Vagina (tissue), 2 donors: ENCODE results near the gene AHNAK2. TPM values are rescaled to one million over a fixed set of nuclear protein-coding genes. Genes with fewer than 3 reads are reported as not detected.
"Not testable (repeated sequence)": the region's sequence is repeated elsewhere in the genome, so short reads cannot be mapped to it uniquely, and the experiment has no call there.

Source experiments
- DNase-seq, 2 donors: peaks; one replicate each; pipeline ENCODE4 v3.0.0-alpha.2; 2017; ENCODE audit errors: extremely low spot score in 2 of 2
- H3K27ac ChIP-seq: fragments of 200-600 bp; sonication (generic); one replicate; pipeline ENCODE4 v1.5.1; 2019
- H3K27me3 ChIP-seq: fragments of 200-600 bp; sonication (generic); one replicate; pipeline ENCODE4 v1.5.1; 2019
- H3K36me3 ChIP-seq, 2 donors: fragments of 200-600 bp; sonication (generic); one replicate each; pipeline ENCODE4 v1.5.1; 2017 to 2019
- H3K4me1 ChIP-seq: fragments of 200-600 bp; sonication (generic); one replicate; pipeline ENCODE4 v1.5.1; 2019
- H3K4me3 ChIP-seq, 2 donors: fragments of 200-600 bp; sonication (generic); 1 replicate in 1 of 2; 2 replicates in 1 of 2; pipeline ENCODE4 v1.5.1; 2016 to 2019
- H3K9me3 ChIP-seq: fragments of 200-600 bp; sonication (generic); one replicate; pipeline ENCODE4 v1.5.1; 2019
- CTCF ChIP-seq, 3 experiments: fragments of 450-650 bp in 2 of 3; fragments of 200-600 bp in 1 of 3; sonication (generic) in 1 of 3; IDR thresholded peaks; one replicate each; pipeline ENCODE4 v1.5.1; 2017 to 2019; ENCODE audit warnings: antibody characterized with exemption in 3 of 3, mild to moderate bottlenecking in 2 of 3, moderate library complexity in 2 of 3
- POLR2A ChIP-seq, 2 donors: fragments of 450-650 bp; IDR thresholded peaks; one replicate each; pipeline ENCODE4 v1.6.1; 2017; ENCODE audit warnings: antibody characterized with exemption in 2 of 2, mild to moderate bottlenecking in 2 of 2, moderate library complexity in 2 of 2
- POLR2AphosphoS5 ChIP-seq, 2 donors: sonication (generic); formaldehyde crosslinking; IDR thresholded peaks; one replicate each; pipeline ENCODE4 v1.9.0; 2017; ENCODE audit warnings: antibody characterized with exemption in 2 of 2, mild to moderate bottlenecking in 2 of 2, low read depth in 1 of 2; ENCODE audit not compliant: insufficient read depth in 1 of 2
- intact Hi-C: fragments of 100-400 bp; cut with DNase I; formaldehyde crosslinking; loops from one replicate; pipeline ENCODE4 v1.15.1; 2023
- total RNA-seq: library from RNA; depleted of rRNA; stranded (reverse); fragments of >200 nt; gene quantifications from one replicate; pipeline ENCODE4 v1.2.3, GENCODE V29; 2016

Gene AHNAK2
- total RNA-seq, 1 donor from 2014 or later: 180 TPM

- H3K27ac ChIP-seq: no peak overlapping the region
- no peaks in the 10 kb centered on the region for H3K27me3 ChIP-seq
- H3K36me3 ChIP-seq: peaks cover 0 to 36% of the 10 kb centered on the region in 2 donors
Observed at GRCh38 chr14:104954746-104955395, 23.3 kb downstream of the AHNAK2 start.

GRCh38 chr14:104953896-104954656 lies 24.1 kb downstream of the AHNAK2 start:
- TF ChIP-seq POLR2A (IDR thresholded peaks at IDR 0.05): no peak
- TF ChIP-seq CTCF (IDR thresholded peaks at IDR 0.05): no peak
- no peak for TF ChIP-seq POLR2AphosphoS5 (IDR thresholded peaks at IDR 0.05; ENCODE audit: insufficient read depth in 1 of 2, low read depth in 1 of 2)
- intact Hi-C loops: no loop called here
- H3K27me3 ChIP-seq: no peaks in the 10 kb centered on the region

More at GRCh38 chr14:104954746-104955395, 23.3 kb downstream of the AHNAK2 start:
- intact Hi-C loops: no loop called here
- DNase-seq: no peak
- H3K4me1 ChIP-seq: no peaks in the 10 kb centered on the region
- no peaks in the 10 kb centered on the region for H3K9me3 ChIP-seq
- TF ChIP-seq POLR2A (IDR thresholded peaks at IDR 0.05) (no peak), POLR2AphosphoS5 (IDR thresholded peaks at IDR 0.05; ENCODE audit: insufficient read depth in 1 of 2, low read depth in 1 of 2) (no peak), CTCF (IDR thresholded peaks at IDR 0.05) (no peak)
- H3K4me3 ChIP-seq: no peak overlapping the region

DNA sequence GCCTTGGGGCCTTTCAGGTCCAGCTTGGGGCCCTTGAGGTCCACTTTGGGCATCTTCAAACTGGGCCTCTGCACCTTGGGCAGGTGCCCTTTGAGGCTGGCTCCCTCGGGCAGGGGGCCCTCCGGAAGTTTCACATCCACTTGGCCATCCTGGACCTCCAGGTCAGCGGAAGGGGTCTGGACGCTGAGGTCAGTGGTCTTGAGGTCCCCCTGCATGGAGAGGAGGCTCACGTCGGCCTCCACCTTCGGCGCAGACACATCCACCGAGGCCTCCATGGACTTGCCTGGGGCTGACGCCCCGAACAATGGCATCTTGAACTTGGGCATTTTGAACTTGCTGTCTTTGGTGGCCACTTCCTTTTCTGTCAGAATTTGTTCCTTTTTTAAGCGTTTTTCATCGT lies 25.1 kb downstream of the AHNAK2 start:
- Histone ChIP-seq H3K27ac (no peak overlapping the region), H3K27me3 (no peaks in the 10 kb centered on the region), H3K36me3 (peaks cover 0 to 36% of the 10 kb centered on the region in 2 donors), H3K4me1 (no peaks in the 10 kb centered on the region), H3K4me3 (no peak overlapping the region), H3K9me3 (no peaks in the 10 kb centered on the region)
- intact Hi-C loops: no loop called here
- no peak for DNase-seq
- TF ChIP-seq POLR2A (IDR thresholded peaks at IDR 0.05): no peak

More at GRCh38 chr14:104953896-104954656, 24.1 kb downstream of the AHNAK2 start:
- no peaks in the 10 kb centered on the region for H3K9me3 ChIP-seq
- no peak overlapping the region for H3K27ac ChIP-seq
- DNase-seq: no peak
- H3K4me1 ChIP-seq: no peaks in the 10 kb centered on the region
- H3K36me3 ChIP-seq: peaks cover 0 to 36% of the 10 kb centered on the region in 2 donors
- no peak overlapping the region for H3K4me3 ChIP-seq

DNA sequence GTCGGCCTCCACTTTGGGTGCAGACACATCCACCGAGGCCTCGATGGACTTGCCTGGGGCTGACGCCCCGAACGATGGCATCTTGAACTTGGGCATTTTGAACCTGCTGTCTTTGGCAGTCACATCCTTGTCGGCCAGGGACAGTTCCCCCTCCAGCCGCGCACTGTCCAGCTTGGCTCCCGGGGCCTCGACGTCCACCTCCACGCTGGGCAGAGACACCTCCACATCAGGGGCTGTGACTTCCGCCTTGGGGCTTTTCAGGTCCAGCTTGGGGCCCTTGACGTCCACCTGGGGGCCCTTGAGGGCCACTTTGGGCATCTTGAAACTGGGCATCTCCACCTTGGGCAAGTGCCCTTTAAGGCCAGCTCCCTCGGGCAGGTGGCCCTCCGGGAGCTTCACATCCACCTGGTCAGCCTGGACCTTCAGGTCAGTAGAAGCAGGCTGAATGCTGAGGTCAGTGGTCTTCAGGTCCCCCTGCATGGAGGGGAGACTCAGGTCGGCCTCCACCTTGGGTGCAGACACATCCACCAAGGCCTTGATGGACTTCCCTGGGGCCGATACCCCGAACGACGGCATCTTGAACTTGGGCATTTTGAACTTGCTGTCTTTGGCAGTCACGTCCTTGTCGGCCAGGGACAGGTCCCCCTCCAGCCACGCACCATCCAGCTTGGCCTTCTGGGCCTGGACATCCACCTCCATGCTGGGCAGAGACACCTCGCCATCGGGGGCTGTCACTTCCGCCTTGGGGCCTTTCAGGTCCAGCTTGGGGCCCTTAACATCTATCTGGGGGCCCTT lies 26.1 kb downstream of the AHNAK2 start:
- H3K4me1 ChIP-seq, intact Hi-C loops, H3K27me3 ChIP-seq, H3K4me3 ChIP-seq, H3K27ac ChIP-seq, H3K9me3 ChIP-seq, DNase-seq: not testable (repeated sequence)
- H3K36me3 ChIP-seq: peaks cover 0 to 38% of the 10 kb centered on the region in 2 donors

DNA sequence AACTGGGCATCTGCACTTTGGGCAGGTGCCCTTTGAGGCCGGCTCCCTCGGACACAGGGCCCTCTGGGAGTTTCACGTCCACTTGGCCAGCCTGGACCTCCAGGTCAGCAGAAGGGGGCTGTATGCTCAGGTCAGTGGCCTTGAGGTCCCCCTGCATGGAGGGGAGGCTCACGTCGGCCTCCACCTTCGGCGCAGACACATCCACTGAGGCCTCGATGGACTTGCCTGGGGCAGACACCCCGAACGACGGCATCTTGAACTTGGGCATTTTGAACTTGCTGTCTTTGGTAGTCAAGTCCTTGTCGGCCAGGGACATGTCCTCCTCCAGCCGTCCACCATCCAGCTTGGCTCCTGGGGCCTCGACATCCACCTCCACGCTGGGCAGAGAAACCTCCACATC lies 27.5 kb downstream of the AHNAK2 start:
- DNase-seq, H3K27me3 ChIP-seq, H3K4me3 ChIP-seq, H3K27ac ChIP-seq, intact Hi-C loops, H3K9me3 ChIP-seq, H3K4me1 ChIP-seq: not testable (repeated sequence)
- H3K36me3 ChIP-seq: peaks cover 0 to 31% of the 10 kb centered on the region in 2 donors

DNA sequence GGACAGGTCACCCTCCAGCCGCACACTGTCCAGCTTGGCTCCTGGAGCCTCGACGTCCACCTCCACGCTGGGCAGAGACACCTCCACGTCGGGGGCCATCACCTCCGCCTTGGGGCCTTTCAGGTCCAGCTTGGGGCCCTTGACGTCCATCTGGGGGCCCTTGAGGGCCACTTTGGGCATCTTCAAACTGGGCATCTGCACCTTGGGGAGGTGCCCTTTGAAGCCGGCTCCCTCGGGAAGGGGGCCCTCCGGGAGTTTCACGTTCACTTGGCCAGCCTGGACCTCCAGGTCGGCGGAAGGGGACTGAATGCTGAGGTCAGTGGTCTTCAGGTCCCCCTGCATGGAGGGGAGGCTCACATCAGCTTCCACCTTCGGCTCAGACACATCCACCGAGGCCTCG lies 28.2 kb downstream of the AHNAK2 start:
- Histone ChIP-seq H3K4me3 (no peak overlapping the region), H3K4me1 (no peaks in the 10 kb centered on the region), H3K9me3 (no peaks in the 10 kb centered on the region), H3K27me3 (no peaks in the 10 kb centered on the region), H3K36me3 (peaks cover 0 to 31% of the 10 kb centered on the region in 2 donors), H3K27ac (no peak overlapping the region)
- intact Hi-C loops: no loop called here
- TF ChIP-seq CTCF (IDR thresholded peaks at IDR 0.05) (no peak), POLR2AphosphoS5 (IDR thresholded peaks at IDR 0.05; ENCODE audit: insufficient read depth in 1 of 2, low read depth in 1 of 2) (no peak), POLR2A (IDR thresholded peaks at IDR 0.05) (no peak)
- DNase-seq: no peak

DNA sequence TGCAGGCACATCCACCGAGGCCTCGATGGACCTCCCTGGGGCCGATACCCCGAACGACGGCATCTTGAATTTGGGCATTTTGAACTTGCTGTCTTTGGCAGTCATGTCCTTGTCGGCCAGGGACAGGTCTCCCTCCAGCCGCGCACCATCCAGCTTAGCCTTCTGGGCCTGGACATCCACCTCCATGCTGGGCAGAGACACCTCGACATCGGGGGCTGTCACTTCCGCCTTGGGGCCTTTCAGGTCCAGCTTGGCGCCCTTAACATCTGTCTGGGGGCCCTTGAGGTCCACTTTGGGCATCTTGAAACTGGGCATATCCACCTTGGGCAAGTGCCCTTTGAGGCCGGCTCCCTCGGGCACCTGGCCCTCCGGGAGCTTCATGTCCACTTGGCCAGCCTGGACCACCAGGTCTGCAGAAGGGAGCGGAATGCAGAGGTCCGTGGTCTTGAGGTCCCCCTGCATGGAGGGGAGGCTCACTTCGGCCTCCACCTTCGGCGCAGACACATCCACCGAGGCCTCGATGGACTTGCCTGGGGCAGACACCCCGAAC lies 28.7 kb downstream of the AHNAK2 start:
- H3K4me3 ChIP-seq, intact Hi-C loops, DNase-seq, H3K27me3 ChIP-seq, H3K27ac ChIP-seq, H3K4me1 ChIP-seq, H3K9me3 ChIP-seq: not testable (repeated sequence)
- H3K36me3 ChIP-seq: peaks cover 0 to 28% of the 10 kb centered on the region in 2 donors
